ENCODE results near the gene LKAAEAR1. TPM values are rescaled to one million over a fixed set of nuclear protein-coding genes. Genes with fewer than 3 reads are reported as not detected.

The LKAAEAR1 gene
- polyA plus RNA-seq, 1 donor from 2014 or later: 0.83 TPM

DNA sequence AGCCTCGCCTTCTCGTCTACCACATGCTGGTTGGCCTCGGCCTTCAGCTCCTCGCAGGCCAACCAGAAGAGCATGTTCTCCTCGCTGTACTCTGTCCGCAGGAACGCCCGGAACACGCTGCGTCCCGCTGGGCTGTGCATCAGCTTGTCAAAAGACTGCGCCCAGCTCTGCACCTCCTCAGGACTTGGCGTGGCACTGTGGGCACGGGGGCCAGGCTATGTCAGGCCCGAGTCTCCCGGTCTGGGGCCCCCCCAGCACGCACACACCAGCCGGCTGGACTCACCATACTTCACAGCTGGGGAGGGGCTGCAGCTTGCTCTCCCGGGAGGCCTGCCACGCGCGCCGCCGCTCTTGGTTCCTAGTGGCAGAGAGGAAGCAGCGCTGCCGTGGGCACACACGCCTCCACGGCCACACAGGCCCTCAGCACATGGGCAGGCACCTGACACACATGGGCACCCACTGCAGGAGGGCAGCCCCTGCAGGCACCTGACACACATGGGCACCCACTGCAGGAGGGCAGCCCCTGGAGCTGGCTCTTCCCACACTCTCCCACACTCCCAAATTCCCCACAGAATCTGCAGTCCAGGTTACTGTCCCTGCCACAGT is 9.9 kb downstream of the LKAAEAR1 start:
- H3K4me3 Mint-ChIP-seq: peak overlapping the region in 1 of 4 donors; percentile 71
- H3K36me3 Mint-ChIP-seq: peaks cover 4% of the 10 kb centered on the region
- H3K27ac Mint-ChIP-seq: peak overlapping the region in 1 of 3 donors; percentile 31
- H3K4me1 Mint-ChIP-seq: peaks cover 5 to 12% (median 10%) of the 10 kb centered on the region in 3 donors
- H3K27me3 Mint-ChIP-seq: no peaks in the 10 kb centered on the region
- H3K9me3 Mint-ChIP-seq: no peaks in the 10 kb centered on the region

DNA sequence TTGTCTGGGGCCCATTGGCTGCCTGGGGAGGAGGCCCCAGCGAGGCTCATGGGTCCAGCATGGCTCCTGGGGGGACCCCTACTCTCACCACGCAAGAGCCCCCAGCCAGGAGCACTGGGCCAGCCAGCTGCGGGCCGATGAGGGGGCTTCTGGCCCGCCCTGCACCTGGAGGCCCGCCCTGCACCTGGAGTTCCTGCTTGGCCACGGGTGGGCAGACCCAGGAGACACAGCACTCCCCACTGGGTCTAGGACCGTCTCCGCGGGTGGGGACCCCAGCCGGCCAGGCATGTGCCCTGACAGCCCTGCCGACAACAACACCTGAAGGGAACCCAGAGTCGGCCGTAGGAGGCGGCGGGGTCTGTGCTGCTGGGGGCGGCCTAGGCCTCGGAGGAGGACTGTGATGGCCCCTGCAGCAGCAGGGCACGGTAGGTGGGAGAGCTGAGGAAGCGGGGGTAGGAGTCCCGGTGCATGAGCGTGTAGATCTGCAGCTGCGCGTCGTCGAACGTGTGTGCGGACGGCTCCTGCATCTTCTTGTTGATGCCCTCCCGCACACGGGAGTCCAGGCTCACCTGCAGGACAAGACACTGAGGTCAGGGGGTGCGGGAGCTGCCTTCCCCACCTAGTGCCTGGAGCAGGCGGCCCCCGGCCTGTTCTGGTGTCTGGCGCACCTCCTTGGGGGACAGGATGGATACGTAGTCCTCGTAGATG is 10.6 kb downstream of the LKAAEAR1 start:
- Mint-ChIP-seq H3K9me3 (no peaks in the 10 kb centered on the region), H3K27ac (peak overlapping the region in 2 of 3 donors; percentile 31 to 82), H3K36me3 (peaks cover 4% of the 10 kb centered on the region), H3K4me1 (peaks cover 5 to 14% (median 11%) of the 10 kb centered on the region in 3 donors), H3K27me3 (no peaks in the 10 kb centered on the region), H3K4me3 (peak overlapping the region in 2 of 4 donors; percentile 68 to 71)

DNA sequence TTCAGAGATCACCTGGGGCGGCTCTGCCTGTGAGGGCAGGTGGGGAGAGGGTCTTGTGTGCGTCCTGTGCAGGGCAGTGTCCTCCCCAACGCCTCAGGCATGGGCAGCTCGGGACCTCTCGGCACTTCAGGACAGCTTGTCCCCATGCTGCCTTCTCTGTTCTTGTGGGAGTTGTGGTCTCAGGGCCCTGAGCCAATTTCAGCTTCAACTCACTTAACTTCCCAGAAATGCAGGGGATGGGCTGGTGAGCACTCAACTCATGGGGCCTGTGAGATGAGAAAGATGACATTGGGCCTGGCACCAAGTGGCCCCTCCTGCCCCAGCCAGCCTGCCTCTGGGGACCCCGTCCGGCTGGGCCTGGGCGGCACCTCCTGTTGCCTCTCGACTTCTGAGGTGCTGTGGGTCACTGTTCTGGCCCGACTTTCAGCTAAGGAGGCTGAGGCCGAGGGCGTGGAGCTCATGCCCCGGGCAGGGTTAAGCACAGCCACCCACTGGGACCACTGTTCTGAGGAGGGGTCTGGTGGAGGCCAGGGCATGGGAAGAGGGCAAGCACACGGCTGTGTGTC is 11.6 kb downstream of the LKAAEAR1 start:
- H3K36me3 Mint-ChIP-seq: peaks cover under 1% of the 10 kb centered on the region
- peak overlapping the region in 3 of 4 donors; percentile 33 to 68 (median 55) for H3K4me3 Mint-ChIP-seq
- H3K9me3 Mint-ChIP-seq: no peaks in the 10 kb centered on the region
- peaks cover under 1 to 13% (median 11%) of the 10 kb centered on the region in 3 donors for H3K4me1 Mint-ChIP-seq
- no peaks in the 10 kb centered on the region for H3K27me3 Mint-ChIP-seq
- H3K27ac Mint-ChIP-seq: peak overlapping the region in 1 of 3 donors; percentile 82

DNA sequence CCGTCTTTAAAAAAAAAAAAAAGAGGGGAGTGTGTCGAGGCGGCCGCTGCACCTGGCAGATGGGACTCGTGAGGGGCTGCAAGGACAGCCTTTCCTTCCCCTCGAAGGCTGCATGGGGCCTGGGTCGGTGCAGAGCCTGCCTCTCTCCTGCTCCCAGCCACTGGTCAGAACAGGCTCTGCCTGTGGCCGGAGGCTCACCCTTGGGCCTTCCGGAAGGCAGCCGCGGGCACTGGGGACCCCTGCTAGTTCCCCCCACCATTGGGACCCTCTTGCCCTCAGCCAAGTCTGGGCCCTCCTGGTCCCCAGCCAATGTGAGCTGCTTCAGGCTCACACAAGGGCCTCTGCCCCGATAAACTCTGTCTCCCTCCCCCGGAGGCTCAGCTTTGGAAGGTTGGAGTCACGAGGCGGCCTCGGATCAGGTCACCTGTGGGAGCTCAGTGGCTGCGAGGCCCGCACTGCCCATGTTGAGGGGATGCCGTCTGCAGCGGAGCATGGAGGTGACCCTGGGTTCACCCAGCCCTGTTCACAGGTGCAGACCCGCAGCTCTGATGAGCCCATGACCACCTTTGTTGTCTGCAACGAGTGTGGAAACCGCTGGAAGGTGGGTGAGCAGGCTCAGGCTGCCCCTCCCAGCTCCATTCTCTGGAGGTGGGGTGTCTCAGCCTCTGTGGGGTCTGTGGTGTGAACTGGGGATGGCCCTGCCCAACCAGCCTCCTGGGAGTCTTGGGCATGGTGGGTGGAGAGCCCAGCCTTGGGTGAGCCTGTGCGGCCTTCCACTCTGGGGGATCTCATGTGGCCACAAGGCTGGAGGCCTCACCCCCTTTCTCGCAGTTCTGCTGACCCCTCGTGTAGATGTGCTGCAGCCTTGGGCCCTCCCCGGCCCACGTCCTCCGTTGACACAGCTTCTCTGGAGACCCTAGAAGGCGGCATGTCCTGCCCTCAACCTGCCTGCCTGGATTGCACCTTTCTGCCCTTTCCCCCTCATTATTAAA is 12.6 kb downstream of the LKAAEAR1 start:
- Mint-ChIP-seq H3K27ac (peak overlapping the region in 2 of 3 donors; percentile 39 to 82), H3K4me1 (peaks cover 0 to 14% (median 13%) of the 10 kb centered on the region in 3 donors), H3K9me3 (no peaks in the 10 kb centered on the region), H3K4me3 (peak overlapping the region in 2 of 4 donors; percentile 48 to 55), H3K27me3 (no peaks in the 10 kb centered on the region), H3K36me3 (no peaks in the 10 kb centered on the region)

DNA sequence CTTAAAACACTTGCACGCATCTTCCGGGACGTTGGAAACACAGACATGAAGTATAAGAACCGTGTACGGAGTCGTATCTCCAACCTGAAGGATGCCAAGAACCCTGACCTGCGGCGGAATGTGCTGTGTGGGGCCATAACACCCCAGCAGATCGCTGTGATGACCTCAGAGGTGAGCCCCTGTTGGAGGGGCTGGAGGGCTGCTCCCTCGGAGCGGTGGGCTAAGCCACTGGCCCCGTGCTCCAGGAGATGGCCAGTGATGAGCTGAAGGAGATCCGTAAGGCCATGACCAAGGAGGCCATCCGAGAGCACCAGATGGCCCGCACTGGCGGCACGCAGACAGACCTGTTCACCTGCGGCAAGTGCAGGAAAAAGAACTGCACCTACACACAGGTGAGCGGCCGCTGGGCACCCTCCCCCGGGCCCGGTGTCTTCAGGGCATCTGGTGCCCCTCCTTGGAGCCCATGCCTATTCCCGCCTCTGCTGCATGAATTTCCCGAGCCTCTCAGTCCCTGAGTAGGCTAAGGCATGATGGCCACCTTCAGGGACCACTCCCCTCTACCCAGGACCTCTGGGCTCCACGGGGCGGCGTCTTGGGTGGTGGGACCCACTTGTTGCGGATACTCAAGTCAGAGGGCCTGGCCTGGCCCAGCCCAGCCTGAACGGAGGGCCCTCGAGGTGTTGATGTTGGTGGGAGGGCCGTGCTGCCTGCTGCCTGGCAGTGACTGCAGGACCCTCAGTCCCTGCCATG is 13.8 kb downstream of the LKAAEAR1 start:
- H3K9me3 Mint-ChIP-seq: no peaks in the 10 kb centered on the region
- H3K27me3 Mint-ChIP-seq: peaks cover 2% of the 10 kb centered on the region
- H3K27ac Mint-ChIP-seq: peak overlapping the region in 1 of 3 donors; percentile 56
- peaks cover 1% of the 10 kb centered on the region for H3K36me3 Mint-ChIP-seq
- H3K4me1 Mint-ChIP-seq: peaks cover 10 to 25% (median 21%) of the 10 kb centered on the region in 3 donors
- peak overlapping the region in 2 of 4 donors; percentile 26 to 39 for H3K4me3 Mint-ChIP-seq

DNA sequence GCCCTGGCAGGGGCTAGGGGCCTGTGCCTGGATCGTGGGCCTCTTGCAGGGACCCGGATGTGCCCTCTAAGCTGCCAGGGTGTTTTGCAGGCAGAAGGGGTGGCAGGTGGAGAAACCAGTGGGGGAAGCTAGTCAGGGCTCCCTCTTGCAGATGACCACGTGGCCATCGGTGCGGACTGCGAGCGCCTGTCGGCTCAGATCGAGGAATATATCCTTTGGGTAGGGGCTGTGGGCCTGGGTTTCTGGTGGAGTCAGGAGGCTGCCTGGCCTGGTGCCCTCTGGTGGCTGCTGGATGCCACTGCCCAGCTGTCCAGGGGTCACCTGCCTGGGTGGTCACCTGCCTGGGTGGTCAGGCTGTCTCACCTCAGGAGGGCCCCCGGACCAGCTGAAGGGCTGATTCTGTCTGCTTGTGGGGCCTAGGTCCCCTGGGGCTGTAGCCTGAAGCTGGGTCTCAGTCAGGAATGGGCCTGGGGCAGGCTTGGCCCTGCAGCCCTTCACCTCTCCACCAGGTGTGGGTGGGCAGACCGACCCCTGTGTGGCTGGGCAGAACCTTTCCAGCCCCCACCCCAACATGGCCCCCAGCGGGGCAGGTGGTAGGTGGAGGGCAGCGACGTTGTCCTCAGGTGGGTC is 14.5 kb downstream of the LKAAEAR1 start:
- H3K9me3 Mint-ChIP-seq: no peaks in the 10 kb centered on the region

DNA sequence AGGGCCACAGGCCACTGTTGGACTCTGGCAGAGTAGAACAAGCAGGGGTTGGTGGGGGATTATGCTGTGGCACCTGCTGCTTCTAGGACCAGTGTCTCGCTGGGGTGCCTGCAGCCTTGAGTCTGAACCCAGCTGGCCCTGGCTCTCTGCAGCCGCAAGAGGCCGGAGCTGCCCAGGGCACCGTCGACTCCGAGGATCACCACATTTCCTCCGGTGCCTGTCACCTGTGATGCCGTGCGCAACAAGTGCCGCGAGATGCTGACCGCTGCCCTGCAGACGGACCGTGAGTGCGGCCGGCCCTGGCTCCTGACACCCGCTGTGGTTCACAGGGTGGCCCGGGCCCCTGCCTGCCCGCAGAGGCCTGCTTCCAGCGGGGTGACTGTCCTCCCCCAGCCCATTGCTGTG is 15.0 kb downstream of the LKAAEAR1 start:
- no peaks in the 10 kb centered on the region for H3K9me3 Mint-ChIP-seq
- peaks cover 12 to 31% (median 27%) of the 10 kb centered on the region in 3 donors for H3K4me1 Mint-ChIP-seq
- H3K27ac Mint-ChIP-seq: peak overlapping the region in 1 of 3 donors; percentile 56
- H3K27me3 Mint-ChIP-seq: peaks cover 2% of the 10 kb centered on the region
- H3K4me3 Mint-ChIP-seq: no peak overlapping the region
- peaks cover 1% of the 10 kb centered on the region for H3K36me3 Mint-ChIP-seq

More for the DNA sequence above, 14.5 kb downstream of the LKAAEAR1 start:
- Mint-ChIP-seq H3K4me1 (peaks cover 12 to 29% (median 25%) of the 10 kb centered on the region in 3 donors), H3K27ac (peak overlapping the region in 1 of 3 donors; percentile 56), H3K36me3 (peaks cover 1% of the 10 kb centered on the region), H3K27me3 (peaks cover 2% of the 10 kb centered on the region), H3K4me3 (peak overlapping the region in 1 of 4 donors; percentile 26)

DNA sequence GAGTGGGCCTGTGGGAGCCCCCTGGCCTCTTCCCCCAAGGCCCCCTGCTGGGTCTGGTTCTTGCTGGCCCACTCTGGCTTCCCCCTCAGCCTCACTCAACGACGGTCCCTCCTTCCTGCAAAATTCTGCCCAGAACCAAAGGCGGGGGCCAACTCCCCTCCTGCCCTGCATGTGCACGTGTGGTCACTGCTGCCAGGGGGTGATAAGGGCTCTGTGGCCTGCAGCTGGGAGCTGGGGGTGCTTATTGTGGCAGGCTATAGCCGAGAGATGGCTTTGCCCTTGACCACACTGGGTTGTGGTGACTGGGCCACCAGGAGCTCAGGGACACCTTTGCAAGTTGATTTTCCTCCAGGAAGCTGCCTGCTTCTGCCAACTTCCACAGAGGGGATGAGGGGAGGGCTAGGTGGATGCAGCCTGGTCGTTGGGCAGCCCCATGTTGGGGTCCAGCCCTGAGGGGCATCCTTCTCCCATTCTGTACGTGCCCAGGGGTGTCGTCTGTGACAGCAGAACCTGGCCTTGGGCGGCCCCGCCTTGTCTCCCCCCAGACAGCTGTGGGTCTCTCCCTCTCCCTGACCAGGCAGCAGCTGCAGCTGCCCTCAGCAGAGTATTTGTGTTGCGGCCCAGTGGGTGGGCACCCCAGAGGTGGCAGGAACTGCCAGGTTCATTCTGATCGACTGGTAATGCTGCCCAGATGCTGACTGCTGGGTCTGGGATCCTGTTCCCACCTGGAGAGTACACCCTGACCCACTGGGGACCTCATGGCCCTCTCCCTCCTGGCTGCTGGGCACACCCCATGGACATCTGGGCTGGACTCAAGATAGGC is 15.6 kb downstream of the LKAAEAR1 start:
- Mint-ChIP-seq H3K27ac (peak overlapping the region in 1 of 3 donors; percentile 45), H3K36me3 (peaks cover 1% of the 10 kb centered on the region)

DNA sequence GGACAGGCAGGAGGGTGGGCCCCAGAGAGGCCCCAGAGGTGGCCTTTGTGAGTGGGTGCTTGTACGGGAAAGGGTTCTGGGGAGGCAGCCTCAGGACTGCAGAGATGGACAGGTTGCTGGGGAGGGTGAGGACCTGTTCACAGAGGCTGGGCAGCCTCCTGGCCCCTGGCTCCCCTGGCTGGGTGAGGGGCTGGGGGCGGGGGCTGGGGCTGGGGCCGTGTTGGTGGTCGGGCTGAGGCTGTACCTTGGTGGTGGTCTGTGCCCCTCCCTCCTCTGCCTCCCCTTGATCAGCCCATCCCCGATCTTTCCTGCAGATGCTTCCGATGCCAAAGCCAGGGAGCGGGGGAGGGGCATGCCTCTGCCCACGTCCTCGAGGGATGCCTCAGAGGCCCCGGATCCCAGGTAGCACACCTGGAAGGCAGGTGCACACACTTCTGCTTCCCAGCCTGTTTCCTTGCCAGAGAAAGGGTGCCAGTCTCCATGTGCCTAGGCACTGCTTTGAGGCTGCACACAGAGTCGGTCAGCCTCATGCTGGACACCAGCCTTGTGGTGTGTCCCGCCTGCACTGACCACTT is 16.4 kb downstream of the LKAAEAR1 start:
- Mint-ChIP-seq H3K4me3 (peak overlapping the region in 1 of 4 donors; percentile 50), H3K9me3 (no peaks in the 10 kb centered on the region), H3K36me3 (peaks cover 1% of the 10 kb centered on the region), H3K4me1 (peaks cover 17 to 36% (median 31%) of the 10 kb centered on the region in 3 donors), H3K27me3 (peaks cover 4% of the 10 kb centered on the region), H3K27ac (peak overlapping the region in 2 of 3 donors; percentile 45 to 73)

More for the DNA sequence above, 15.6 kb downstream of the LKAAEAR1 start:
- Mint-ChIP-seq H3K4me3 (peak overlapping the region in 1 of 4 donors; percentile 50), H3K9me3 (no peaks in the 10 kb centered on the region), H3K4me1 (peaks cover 17 to 36% (median 31%) of the 10 kb centered on the region in 3 donors), H3K27me3 (peaks cover 4% of the 10 kb centered on the region)

DNA sequence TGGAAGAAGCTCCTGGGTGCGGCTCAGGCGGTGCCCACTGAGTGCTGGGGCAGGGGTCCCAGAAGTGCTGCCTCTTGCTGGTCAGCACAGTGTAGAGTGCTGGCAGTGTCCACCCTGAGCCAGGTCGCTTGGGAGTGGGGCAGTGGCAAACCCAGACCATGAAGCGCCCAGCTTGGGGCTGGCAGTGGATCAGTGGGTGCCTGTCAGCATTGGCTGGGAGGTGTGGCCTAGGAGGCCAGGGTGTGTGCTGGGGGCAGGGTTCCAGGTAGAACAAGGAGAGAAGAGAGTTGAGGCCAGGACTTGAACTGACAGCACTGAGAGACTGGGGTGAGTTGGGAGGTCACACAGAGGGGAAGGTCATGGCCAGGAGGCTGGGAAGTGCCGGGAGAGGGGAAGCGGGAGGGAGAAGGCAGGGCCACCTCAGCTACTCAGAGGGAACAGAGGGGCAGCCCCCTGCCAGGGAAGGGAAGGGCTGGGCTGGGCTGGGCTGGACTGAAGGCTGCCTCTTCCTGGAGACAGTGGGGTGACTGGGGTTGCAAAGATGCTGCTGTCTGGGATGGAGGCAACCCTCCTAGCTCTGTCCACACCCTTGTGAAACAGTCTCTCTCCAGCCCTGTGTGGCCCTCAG is 17.1 kb downstream of the LKAAEAR1 start:
- Mint-ChIP-seq H3K4me1 (peaks cover 17 to 37% (median 29%) of the 10 kb centered on the region in 3 donors), H3K36me3 (peaks cover 1% of the 10 kb centered on the region), H3K27ac (peak overlapping the region in 2 of 3 donors; percentile 73 to 87), H3K9me3 (no peaks in the 10 kb centered on the region), H3K27me3 (peaks cover 4% of the 10 kb centered on the region), H3K4me3 (no peak overlapping the region)

DNA sequence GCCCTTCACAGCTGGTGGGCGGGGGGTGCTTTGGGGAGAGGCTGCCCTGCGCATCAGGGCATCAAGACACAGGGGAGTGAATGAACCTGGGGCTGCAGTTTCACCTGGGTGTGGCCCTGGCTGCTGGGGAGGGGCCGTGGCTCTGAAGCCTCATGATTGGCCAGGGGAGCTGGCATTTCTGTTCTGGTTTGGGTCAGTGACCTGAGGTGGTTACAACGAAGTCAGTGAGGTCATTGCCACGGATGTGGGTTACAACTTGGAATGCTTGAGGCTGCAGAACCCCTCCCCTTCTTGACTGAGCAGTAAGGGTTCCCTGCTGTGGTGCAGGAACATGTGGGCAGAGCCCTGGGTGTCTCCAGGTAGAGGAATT is 18.2 kb downstream of the LKAAEAR1 start:
- Mint-ChIP-seq H3K4me3 (peak overlapping the region in 3 of 4 donors; percentile 70 to 89 (median 84)), H3K36me3 (peaks cover 1% of the 10 kb centered on the region), H3K27ac (peak overlapping the region; percentile 87 to 96 (median 93)), H3K27me3 (peaks cover 4% of the 10 kb centered on the region), H3K9me3 (no peaks in the 10 kb centered on the region), H3K4me1 (peaks cover 17 to 35% (median 20%) of the 10 kb centered on the region in 3 donors)

Measured in IgD-negative memory B cell (primary cell).